NCI-H1092 (cell line): Measurements from ENCODE around the gene HES4.

Source experiments
- DNase-seq: peaks from one replicate; lab custom pipeline; 2025; lab: John Stamatoyannopoulos, UW

HES4 gene

GRCh38 chr1:999725-1000356 is at the start of gene HES4:
TSS of gene HES4 (minus strand) at chr1:1000097. CDS start at chr1:999973, 124 bp downstream.
- no peak for DNase-seq

GRCh38 chr1:1048765-1049164 is 48.9 kb upstream of the HES4 start:
- no peak for DNase-seq

GRCh38 chr1:1047963-1048362 is 48.1 kb upstream of the HES4 start:
- DNase-seq, result no peak

- no peak for DNase-seq
These were observed 47.5 kb upstream of the HES4 start for GRCh38 chr1:1047407-1047806.

DNA sequence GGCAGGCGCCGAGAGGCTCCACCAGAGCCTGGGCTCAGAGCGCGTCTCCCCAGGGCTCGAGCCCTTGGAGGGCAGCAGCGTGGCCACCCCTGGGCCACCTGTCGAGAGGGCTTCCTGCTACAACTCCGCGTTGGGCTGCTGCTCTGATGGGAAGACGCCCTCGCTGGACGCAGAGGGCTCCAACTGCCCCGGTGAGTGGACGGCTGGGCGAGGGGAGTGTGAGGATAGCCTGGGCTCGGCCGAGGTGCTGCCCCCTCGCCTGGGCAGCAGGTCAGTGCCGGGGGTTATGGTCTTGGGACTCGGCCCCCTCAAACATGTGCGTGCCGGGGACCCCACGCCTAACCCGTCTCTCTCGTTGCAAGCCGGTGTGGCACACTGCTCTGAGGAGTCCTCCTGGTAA is 46.9 kb upstream of the HES4 start:
- no peak for DNase-seq

DNA sequence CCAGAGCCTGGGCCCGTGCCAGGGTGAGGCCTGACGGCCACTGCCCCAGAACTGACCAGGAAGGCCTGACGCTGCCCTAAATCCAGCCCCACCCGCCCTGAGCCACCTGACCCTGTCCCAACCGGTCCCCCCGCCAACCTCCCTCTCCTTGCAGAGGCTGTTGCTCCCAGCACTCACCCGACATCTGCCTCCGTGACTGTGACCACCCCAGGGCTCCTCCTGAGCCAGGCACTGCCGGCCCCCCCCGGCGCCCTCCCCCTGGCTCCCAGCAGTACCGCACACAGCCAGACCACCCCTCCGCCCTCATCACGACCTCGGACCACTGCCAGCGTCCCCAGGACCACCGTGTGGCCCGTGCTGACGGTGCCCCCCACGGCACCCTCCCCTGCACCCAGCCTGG is 46.3 kb upstream of the HES4 start:
- no peak for DNase-seq

- DNase-seq, result no peak
These were observed 45.2 kb upstream of the HES4 start for GRCh38 chr1:1045129-1045528.

- no peak for DNase-seq
These were observed 44.7 kb upstream of the HES4 start for GRCh38 chr1:1044455-1045078.

- DNase-seq, result no peak
These were observed 44.0 kb upstream of the HES4 start for GRCh38 chr1:1043921-1044320.

DNA sequence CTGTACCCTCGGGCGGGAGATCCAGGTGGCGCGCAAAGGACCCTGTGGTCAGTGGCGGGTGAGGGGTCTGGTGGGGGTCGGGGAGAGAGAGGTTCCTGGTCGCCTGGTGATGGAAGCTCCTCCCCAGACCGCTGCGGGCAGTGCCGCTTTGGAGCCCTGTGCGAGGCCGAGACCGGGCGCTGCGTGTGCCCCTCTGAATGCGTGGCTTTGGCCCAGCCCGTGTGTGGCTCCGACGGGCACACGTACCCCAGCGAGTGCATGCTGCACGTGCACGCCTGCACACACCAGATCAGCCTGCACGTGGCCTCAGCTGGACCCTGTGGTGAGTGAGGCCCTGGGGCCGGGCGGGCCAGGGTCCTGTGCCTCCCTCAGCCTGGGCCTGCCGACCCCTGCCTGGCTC is 43.5 kb upstream of the HES4 start:
- no peak for DNase-seq

- no peak for DNase-seq
These were observed 42.9 kb upstream of the HES4 start for GRCh38 chr1:1042835-1043234.

DNA sequence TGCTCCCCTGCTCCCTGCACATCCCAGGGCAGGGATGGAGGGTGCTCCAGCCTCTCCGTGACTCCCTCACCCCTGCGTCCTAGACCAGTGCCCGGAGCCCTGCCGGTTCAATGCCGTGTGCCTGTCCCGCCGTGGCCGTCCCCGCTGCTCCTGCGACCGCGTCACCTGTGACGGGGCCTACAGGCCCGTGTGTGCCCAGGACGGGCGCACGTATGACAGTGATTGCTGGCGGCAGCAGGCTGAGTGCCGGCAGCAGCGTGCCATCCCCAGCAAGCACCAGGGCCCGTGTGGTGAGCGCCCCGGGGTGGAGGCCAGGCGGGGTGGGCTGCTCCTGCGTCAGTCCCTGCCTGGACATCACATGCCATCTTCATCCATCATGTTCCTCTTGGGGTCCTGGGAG is 42.0 kb upstream of the HES4 start:
- no peak for DNase-seq

DNA sequence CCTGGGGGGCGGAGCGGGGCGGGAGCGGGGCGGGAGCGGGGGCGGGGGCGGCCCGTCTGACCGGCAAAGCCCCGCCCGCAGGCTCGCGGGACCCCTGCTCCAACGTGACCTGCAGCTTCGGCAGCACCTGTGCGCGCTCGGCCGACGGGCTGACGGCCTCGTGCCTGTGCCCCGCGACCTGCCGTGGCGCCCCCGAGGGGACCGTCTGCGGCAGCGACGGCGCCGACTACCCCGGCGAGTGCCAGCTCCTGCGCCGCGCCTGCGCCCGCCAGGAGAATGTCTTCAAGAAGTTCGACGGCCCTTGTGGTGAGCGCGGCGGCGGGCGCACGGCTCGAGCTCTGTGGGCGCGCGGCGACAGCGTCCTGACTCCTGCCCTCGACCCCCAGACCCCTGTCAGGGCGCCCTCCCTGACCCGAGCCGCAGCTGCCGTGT is 41.2 kb upstream of the HES4 start:
- no peak for DNase-seq

- DNase-seq, result no peak
These were observed 40.4 kb upstream of the HES4 start for GRCh38 chr1:1040004-1040991.

- DNase-seq, result no peak
These were observed 39.4 kb upstream of the HES4 start for GRCh38 chr1:1039145-1039910.

- DNase-seq, result no peak
These were observed 38.8 kb upstream of the HES4 start for GRCh38 chr1:1038694-1039093.

DNA sequence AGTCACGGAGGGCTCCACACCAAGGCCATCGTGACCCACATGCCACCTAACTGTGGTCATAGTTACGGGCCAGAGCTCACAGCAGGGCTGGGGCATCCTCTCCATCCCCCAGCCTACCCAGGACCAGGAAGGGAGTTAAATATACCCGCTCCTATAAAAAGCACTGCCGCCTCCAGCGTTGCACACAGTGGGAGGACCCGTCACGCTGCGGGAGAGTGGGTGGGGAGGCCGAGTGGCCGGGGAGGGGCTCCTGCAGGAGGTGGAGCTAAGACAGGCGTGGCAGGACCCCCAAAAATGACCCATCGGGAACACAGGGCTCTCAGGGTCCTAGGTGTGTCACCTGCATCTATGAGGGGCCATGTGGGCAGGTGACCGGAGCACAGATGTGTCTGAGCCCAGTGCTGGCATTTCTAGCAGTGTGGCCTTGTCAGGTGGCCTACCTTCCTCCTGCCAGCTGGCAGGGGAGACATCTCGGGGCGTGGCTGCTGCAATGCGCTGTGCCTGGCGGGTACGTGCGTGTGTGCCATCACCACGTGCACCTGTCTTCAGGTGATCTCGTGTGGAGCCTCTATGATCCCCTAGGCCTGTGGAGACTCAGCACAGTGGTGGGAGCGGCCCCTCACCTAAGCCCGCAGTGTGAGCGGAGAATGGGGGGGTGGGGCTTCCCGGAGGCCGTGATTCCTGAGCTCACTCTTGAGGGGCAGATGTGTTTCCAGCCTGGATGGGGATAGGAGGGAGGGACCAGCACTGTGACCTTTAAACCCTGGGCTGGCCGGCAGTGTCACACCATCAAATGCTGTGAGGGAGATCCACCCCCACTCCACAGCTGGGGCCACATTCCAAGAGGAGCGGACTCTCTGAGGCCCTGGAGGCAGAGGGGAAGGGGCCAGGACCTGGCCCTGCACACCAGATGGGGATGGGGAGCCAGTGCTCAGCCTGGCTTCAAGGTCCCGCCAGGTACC is 37.8 kb upstream of the HES4 start:
- no peak for DNase-seq

DNA sequence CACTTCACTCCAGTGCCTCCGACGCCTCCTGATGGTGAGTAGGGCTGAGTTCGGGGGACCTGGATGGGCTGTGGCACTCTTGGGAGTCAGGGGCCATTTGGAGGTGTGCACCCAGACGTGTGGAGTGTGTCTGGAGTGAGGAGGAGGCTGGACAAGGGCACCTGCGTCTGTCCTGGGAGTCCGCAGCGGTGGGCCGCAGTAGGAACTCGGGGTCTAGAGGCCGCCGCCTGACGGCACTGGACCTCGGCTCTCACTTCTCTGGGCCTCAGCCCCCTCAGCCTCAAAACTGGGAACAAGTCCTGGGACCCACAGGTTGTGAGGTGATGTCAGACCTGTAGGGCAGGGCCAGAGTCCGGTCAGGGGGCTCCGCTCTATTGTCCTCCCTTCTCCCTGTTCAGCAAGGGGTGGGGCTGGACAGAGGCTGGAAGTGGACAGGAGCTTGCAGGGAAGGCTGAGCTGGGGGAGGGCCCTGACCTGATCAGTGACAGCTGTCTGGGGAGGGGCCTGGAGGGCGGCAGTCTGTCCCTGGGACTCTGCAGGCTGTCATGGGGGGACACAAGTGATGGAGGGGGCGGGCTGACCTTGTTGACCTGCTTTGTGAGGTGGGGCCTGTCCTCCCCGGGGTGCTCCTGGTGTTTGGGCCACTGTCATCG is 35.5 kb upstream of the HES4 start:
- no peak for DNase-seq

GRCh38 chr1:1034439-1034781 is 34.5 kb upstream of the HES4 start:
- no peak for DNase-seq

GRCh38 chr1:1033731-1034438 is 34.0 kb upstream of the HES4 start:
- DNase-seq, result no peak
